Panc1 (cell line): ENCODE data around the gene MRPL24. TPM values are rescaled to one million over a fixed set of nuclear protein-coding genes. Genes with fewer than 3 reads are reported as not detected.

ENCODE experiments used
- ATAC-seq: fragments of 200-7000 bp; cut with Tn5 transposase; 2 replicates; pipeline ENCODE4 v1.9.1; 2020; ENCODE audit warnings: mild to moderate bottlenecking, moderate library complexity
- Bru-seq: library from RNA; stranded (reverse); fragments of 400-500 nt; gene quantifications from one replicate; lab custom pipeline; 2021; lab: Mats Ljungman, UMichigan
- BruChase-seq, 2 experiments: library from RNA; stranded (reverse); fragments of 400-500 nt; gene quantifications; one replicate each; lab custom pipeline; 2021; lab: Mats Ljungman, UMichigan
- BruUV-seq: library from RNA; stranded (reverse); fragments of 400-500 nt; replicated peaks from 2 replicates; lab custom pipeline; 2021; lab: Mats Ljungman, UMichigan
- CTCF ChIA-PET: fragments of 300-600 bp; sonication (Branson Sonifier 250); formaldehyde crosslinking; loops from one replicate; lab custom pipeline; 2022; ENCODE audit warnings: antibody characterized with exemption; lab: Charles Lee
- POLR2A ChIA-PET: fragments of 300-600 bp; sonication (Branson Sonifier 250); formaldehyde crosslinking; loops from one replicate; lab custom pipeline; 2022; ENCODE audit warnings: antibody characterized with exemption; lab: Charles Lee
- DNase-seq: peaks from one replicate; pipeline ENCODE4 v3.0.0-alpha.2; 2010; ENCODE audit warnings: low read depth, low spot score
- H3K27ac ChIP-seq: 2 replicates; pipeline ENCODE4 v1.5.1; 2011; ENCODE audit warnings: mild to moderate bottlenecking, low read length, inconsistent platforms
- H3K27me3 ChIP-seq: fragments of 200-500 bp; sonication (Bioruptor generic); 2 replicates; pipeline ENCODE4 v1.6.0; 2014; ENCODE audit warnings: low read length, inconsistent platforms; ENCODE audit not compliant: control insufficient read depth, insufficient read depth
- H3K36me3 ChIP-seq: fragments of 200-500 bp; sonication (Bioruptor generic); 2 replicates; pipeline ENCODE4 v1.5.1; 2014; ENCODE audit warnings: inconsistent platforms, mild to moderate bottlenecking, low read length, moderate library complexity; ENCODE audit not compliant: control insufficient read depth, insufficient read depth
- H3K4me1 ChIP-seq: 2 replicates; pipeline ENCODE4 v1.5.1; 2011; ENCODE audit warnings: inconsistent platforms, mild to moderate bottlenecking, low read length, moderate library complexity; ENCODE audit not compliant: control insufficient read depth, insufficient read depth
- H3K4me3 ChIP-seq, 2 experiments: 2 replicates each; pipeline ENCODE4 v1.5.1; 2011 to 2012; ENCODE audit warnings: low read depth in 2 of 2, low read length in 2 of 2, mild to moderate bottlenecking in 2 of 2, inconsistent platforms in 1 of 2, moderate library complexity in 1 of 2
- H3K9me3 ChIP-seq: fragments of 200-500 bp; sonication (Bioruptor generic); 2 replicates; pipeline ENCODE4 v1.5.1; 2014; ENCODE audit warnings: low read depth, mild to moderate bottlenecking, inconsistent platforms, low read length, moderate library complexity; ENCODE audit not compliant: control insufficient read depth, insufficient read depth
- POLR2AphosphoS5 ChIP-seq: IDR thresholded peaks from 2 replicates; pipeline ENCODE4 v1.6.1; 2012; ENCODE audit warnings: mild to moderate bottlenecking, low read depth, low read length, moderate library complexity
- SIN3A ChIP-seq: IDR thresholded peaks from 2 replicates; pipeline ENCODE4 v1.6.1; 2012; ENCODE audit warnings: low read depth, mild to moderate bottlenecking, low read length, moderate library complexity, borderline replicate concordance; ENCODE audit not compliant: insufficient read depth
- TCF7L2 ChIP-seq: IDR thresholded peaks from 2 replicates; pipeline ENCODE4 v1.6.1; 2011; ENCODE audit warnings: mild to moderate bottlenecking, low read depth, low read length, inconsistent platforms
- in situ Hi-C: cut with HindIII; loops from 2 replicates; pipeline ENCODE4 v1.10.0; 2016; ENCODE audit warnings: low sequenced_read_pairs, low pct_unique_long_range_greater_than_20kb
- intact Hi-C: fragments of 100-400 bp; cut with micrococcal nuclease; formaldehyde crosslinking; loops from one replicate; pipeline ENCODE4 v1.10.0; 2022; ENCODE audit not compliant: unreplicated experiment
- long read RNA-seq: library from polyadenylated mRNA; unstranded; transcript quantifications from one replicate; pipeline ENCODE4 v2.0.0, GENCODE V29; 2021; ENCODE audit not compliant: unreplicated experiment
- polyA plus RNA-seq: library from polyadenylated mRNA; unstranded; fragments of >200 nt; gene quantifications from one replicate; pipeline ENCODE4 v1.2.1, GENCODE V29; 2012; ENCODE audit warnings: missing spikeins; ENCODE audit not compliant: insufficient read length
- total RNA-seq: library from RNA; stranded (reverse); gene quantifications from one replicate; pipeline ENCODE4 v1.2.1, GENCODE V29; 2021; ENCODE audit not compliant: unreplicated experiment
- TF ChIP-seq, protein P1 (sequence below), 2 experiments: IDR thresholded peaks; 2 replicates each; pipeline ENCODE4 v1.6.1; 2011 to 2012; ENCODE audit warnings: low read depth in 2 of 2, control low read depth in 1 of 2, low read length in 1 of 2, mild to moderate bottlenecking in 1 of 2, moderate library complexity in 1 of 2; ENCODE audit not compliant: insufficient read depth in 1 of 2
- TF ChIP-seq, protein P2 (sequence below): fragments of 450-650 bp; IDR thresholded peaks from 2 replicates; pipeline ENCODE4 v1.5.1; 2017; ENCODE audit warnings: mild to moderate bottlenecking

Gene MRPL24
- 80.4 TPM for total RNA-seq
- polyA plus RNA-seq: 109 TPM
- Bru-seq, nascent RNA: percentile 84 among the genes with signal in this experiment
- BruChase-seq, experiment 1, labeled RNA remaining after a 2-hour chase: percentile 81 among the genes with signal in this experiment
- percentile 85 among the genes with signal in this experiment for BruChase-seq, experiment 2, labeled RNA remaining after a 6-hour chase
- long read RNA-seq, transcript MRPL24-202 (6 exons, 883 nt): major isoform, 21 of 49 reads
- long read RNA-seq, transcript MRPL24-201 (6 exons, 883 nt): minor isoform, 11 of 49 reads
- long read RNA-seq, partial matches to known transcripts: 6 of 49 reads
- long read RNA-seq, other reads (novel, unspliced or antisense): 10 of 49 reads

- DNase-seq (peak; percentile 98), ATAC-seq (peak; percentile 92)
- Histone ChIP-seq H3K4me1 (peaks cover 35% of the 10 kb centered on the region), H3K9me3 (no peaks in the 10 kb centered on the region), H3K36me3 (peaks cover 21% of the 10 kb centered on the region), H3K27ac (peak within 1 kb of the TSS; percentile 95), H3K4me3 (peak within 1 kb of the TSS; percentile 79 to 96), H3K27me3 (no peaks in the 10 kb centered on the region)
- intact Hi-C loops: no loop called here
- ChIA-PET POLR2A (interaction anchor here (0.6 to 1.0 kb wide), 4 partner anchors 11 to 50 kb away, joined by 3 to 4 read pairs (median 3); partner anchors contain the start of genes ISG20L2, METTL25B and PRCC), CTCF (interaction anchor here (0.8 to 1.0 kb wide), 3 partner anchors 14 to 119 kb away, joined by 3 to 4 read pairs (median 4); no protein-coding TSS in a partner anchor)
- TF ChIP-seq POLR2AphosphoS5: peak; percentile 94
- TF ChIP-seq TCF7L2: peak; percentile 49; the same call in 1 of the 2 replicates
- TF ChIP-seq, protein P1, sequence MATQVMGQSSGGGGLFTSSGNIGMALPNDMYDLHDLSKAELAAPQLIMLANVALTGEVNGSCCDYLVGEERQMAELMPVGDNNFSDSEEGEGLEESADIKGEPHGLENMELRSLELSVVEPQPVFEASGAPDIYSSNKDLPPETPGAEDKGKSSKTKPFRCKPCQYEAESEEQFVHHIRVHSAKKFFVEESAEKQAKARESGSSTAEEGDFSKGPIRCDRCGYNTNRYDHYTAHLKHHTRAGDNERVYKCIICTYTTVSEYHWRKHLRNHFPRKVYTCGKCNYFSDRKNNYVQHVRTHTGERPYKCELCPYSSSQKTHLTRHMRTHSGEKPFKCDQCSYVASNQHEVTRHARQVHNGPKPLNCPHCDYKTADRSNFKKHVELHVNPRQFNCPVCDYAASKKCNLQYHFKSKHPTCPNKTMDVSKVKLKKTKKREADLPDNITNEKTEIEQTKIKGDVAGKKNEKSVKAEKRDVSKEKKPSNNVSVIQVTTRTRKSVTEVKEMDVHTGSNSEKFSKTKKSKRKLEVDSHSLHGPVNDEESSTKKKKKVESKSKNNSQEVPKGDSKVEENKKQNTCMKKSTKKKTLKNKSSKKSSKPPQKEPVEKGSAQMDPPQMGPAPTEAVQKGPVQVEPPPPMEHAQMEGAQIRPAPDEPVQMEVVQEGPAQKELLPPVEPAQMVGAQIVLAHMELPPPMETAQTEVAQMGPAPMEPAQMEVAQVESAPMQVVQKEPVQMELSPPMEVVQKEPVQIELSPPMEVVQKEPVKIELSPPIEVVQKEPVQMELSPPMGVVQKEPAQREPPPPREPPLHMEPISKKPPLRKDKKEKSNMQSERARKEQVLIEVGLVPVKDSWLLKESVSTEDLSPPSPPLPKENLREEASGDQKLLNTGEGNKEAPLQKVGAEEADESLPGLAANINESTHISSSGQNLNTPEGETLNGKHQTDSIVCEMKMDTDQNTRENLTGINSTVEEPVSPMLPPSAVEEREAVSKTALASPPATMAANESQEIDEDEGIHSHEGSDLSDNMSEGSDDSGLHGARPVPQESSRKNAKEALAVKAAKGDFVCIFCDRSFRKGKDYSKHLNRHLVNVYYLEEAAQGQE (IDR thresholded peaks at IDR 0.05; ENCODE audit: insufficient read depth in 1 of 2, low read depth in 2 of 2, low read length in 1 of 2): no peak
- TF ChIP-seq, protein P2, sequence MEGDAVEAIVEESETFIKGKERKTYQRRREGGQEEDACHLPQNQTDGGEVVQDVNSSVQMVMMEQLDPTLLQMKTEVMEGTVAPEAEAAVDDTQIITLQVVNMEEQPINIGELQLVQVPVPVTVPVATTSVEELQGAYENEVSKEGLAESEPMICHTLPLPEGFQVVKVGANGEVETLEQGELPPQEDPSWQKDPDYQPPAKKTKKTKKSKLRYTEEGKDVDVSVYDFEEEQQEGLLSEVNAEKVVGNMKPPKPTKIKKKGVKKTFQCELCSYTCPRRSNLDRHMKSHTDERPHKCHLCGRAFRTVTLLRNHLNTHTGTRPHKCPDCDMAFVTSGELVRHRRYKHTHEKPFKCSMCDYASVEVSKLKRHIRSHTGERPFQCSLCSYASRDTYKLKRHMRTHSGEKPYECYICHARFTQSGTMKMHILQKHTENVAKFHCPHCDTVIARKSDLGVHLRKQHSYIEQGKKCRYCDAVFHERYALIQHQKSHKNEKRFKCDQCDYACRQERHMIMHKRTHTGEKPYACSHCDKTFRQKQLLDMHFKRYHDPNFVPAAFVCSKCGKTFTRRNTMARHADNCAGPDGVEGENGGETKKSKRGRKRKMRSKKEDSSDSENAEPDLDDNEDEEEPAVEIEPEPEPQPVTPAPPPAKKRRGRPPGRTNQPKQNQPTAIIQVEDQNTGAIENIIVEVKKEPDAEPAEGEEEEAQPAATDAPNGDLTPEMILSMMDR: no peak
- peak; percentile 94 for TF ChIP-seq SIN3A
- no TSS peak for BruUV-seq
- in situ Hi-C loops: no loop called here
Measured at GRCh38 chr1:156740741-156741480, at the start of gene MRPL24. Gene MRPL24, minus strand, starts transcription at chr1:156741088. Its CDS starts 2,384 bp downstream, at chr1:156738704.

GRCh38 chr1:156789621-156790318, 48.9 kb upstream of the MRPL24 start:
- Histone ChIP-seq H3K36me3 (peaks cover 7% of the 10 kb centered on the region; the same call in 1 of the 2 replicates), H3K27ac (no peak overlapping the region), H3K9me3 (no peaks in the 10 kb centered on the region), H3K27me3 (no peaks in the 10 kb centered on the region), H3K4me3 (no peak overlapping the region), H3K4me1 (no peaks in the 10 kb centered on the region)
- CTCF ChIA-PET: no interaction called here
- in situ Hi-C loops: no loop called here
- BruUV-seq: TSS peak; percentile 51
- TF ChIP-seq SIN3A (no peak), TCF7L2 (no peak), POLR2AphosphoS5 (no peak)
- TF ChIP-seq, protein P1 (IDR thresholded peaks at IDR 0.05; ENCODE audit: insufficient read depth in 1 of 2, low read depth in 2 of 2, low read length in 1 of 2): no peak
- TF ChIP-seq, protein P2: no peak
- POLR2A ChIA-PET: interaction anchor here (0.6 kb wide), 1 partner anchor 23 kb away, joined by 6 read pairs; no protein-coding TSS in a partner anchor
- no peak for ATAC-seq
- no peak for DNase-seq
- intact Hi-C loops: no loop called here
